ENCODE results near the gene TMTC2. TPM values are rescaled to one million over a fixed set of nuclear protein-coding genes. Genes with fewer than 3 reads are reported as not detected.

Gene TMTC2
- total and polyA plus RNA-seq, 2 experiments from 2014 or later: 1.5 to 12.0 TPM

- H3K9me3 ChIP-seq (ENCODE audit: low read depth): no peaks in the 10 kb centered on the region
- H3K4me2 ChIP-seq: no peak overlapping the region
- no peaks in the 10 kb centered on the region for H3K4me1 ChIP-seq (ENCODE audit: insufficient read depth)
- H3K79me2 ChIP-seq: no peaks in the 10 kb centered on the region
- no peaks in the 10 kb centered on the region for H4K20me1 ChIP-seq (ENCODE audit: insufficient read depth, poor library complexity, severe bottlenecking)
- no peak overlapping the region for H2AFZ ChIP-seq
- no peak for DNase-seq (ENCODE audit: low spot score)
- no peaks in the 10 kb centered on the region for H3K27me3 ChIP-seq
- no peaks in the 10 kb centered on the region for H3K9me2 ChIP-seq (replicated peaks; ENCODE audit: insufficient read depth)
- H3K27ac ChIP-seq: no peak overlapping the region
- no peaks in the 10 kb centered on the region for H3K36me3 ChIP-seq (replicated peaks; ENCODE audit: insufficient read depth, low read depth)
- TF ChIP-seq CTCF (IDR thresholded peaks at IDR 0.05; ENCODE audit: poor library complexity): no peak
- no peak for TF ChIP-seq EZH2phosphoT487 (IDR thresholded peaks at IDR 0.05; ENCODE audit: low read depth, severe bottlenecking, unreplicated experiment)
- TF ChIP-seq EZH2 (IDR thresholded peaks at IDR 0.05; ENCODE audit: borderline replicate concordance): no peak
- no peak overlapping the region for H3K4me3 ChIP-seq
Observed at GRCh38 chr12:83179999-83180398, 493.3 kb downstream of the TMTC2 start.

- no peak overlapping the region for H3K27ac ChIP-seq
- H2AFZ ChIP-seq: no peak overlapping the region
- H3K27me3 ChIP-seq: no peaks in the 10 kb centered on the region
- no peaks in the 10 kb centered on the region for H3K9me2 ChIP-seq (replicated peaks; ENCODE audit: insufficient read depth)
- no peaks in the 10 kb centered on the region for H3K9me3 ChIP-seq (ENCODE audit: low read depth)
- H3K36me3 ChIP-seq (replicated peaks; ENCODE audit: insufficient read depth, low read depth): no peaks in the 10 kb centered on the region
- no peak for DNase-seq (ENCODE audit: low spot score)
- no peak overlapping the region for H3K4me2 ChIP-seq
- TF ChIP-seq EZH2phosphoT487 (IDR thresholded peaks at IDR 0.05; ENCODE audit: low read depth, severe bottlenecking, unreplicated experiment): no peak
- TF ChIP-seq CTCF (IDR thresholded peaks at IDR 0.05; ENCODE audit: poor library complexity): no peak
- TF ChIP-seq EZH2 (IDR thresholded peaks at IDR 0.05; ENCODE audit: borderline replicate concordance): no peak
- no peak overlapping the region for H3K4me3 ChIP-seq
- H3K79me2 ChIP-seq: no peaks in the 10 kb centered on the region
- no peaks in the 10 kb centered on the region for H3K4me1 ChIP-seq (ENCODE audit: insufficient read depth)
- WGBS (ENCODE audit: low lambda C conversion rate, missing lambda C conversion rate): 95% methylated on average over 1 of the region's 1 CpG
- H4K20me1 ChIP-seq (ENCODE audit: insufficient read depth, poor library complexity, severe bottlenecking): no peaks in the 10 kb centered on the region
Observed at GRCh38 chr12:83181074-83181473, 494.4 kb downstream of the TMTC2 start.

GRCh38 chr12:83183132-83183531 is 496.4 kb downstream of the TMTC2 start:
- Histone ChIP-seq H3K9me3 (ENCODE audit: low read depth) (no peaks in the 10 kb centered on the region), H3K4me3 (no peak overlapping the region), H4K20me1 (ENCODE audit: insufficient read depth, poor library complexity, severe bottlenecking) (no peaks in the 10 kb centered on the region), H3K9me2 (replicated peaks; ENCODE audit: insufficient read depth) (no peaks in the 10 kb centered on the region), H3K36me3 (replicated peaks; ENCODE audit: insufficient read depth, low read depth) (no peaks in the 10 kb centered on the region), H2AFZ (no peak overlapping the region), H3K4me1 (ENCODE audit: insufficient read depth) (no peaks in the 10 kb centered on the region), H3K4me2 (no peak overlapping the region), H3K27ac (no peak overlapping the region), H3K27me3 (no peaks in the 10 kb centered on the region), H3K79me2 (no peaks in the 10 kb centered on the region)
- DNase-seq (ENCODE audit: low spot score): no peak
- TF ChIP-seq CTCF (IDR thresholded peaks at IDR 0.05; ENCODE audit: poor library complexity) (no peak), EZH2phosphoT487 (IDR thresholded peaks at IDR 0.05; ENCODE audit: low read depth, severe bottlenecking, unreplicated experiment) (no peak), EZH2 (IDR thresholded peaks at IDR 0.05; ENCODE audit: borderline replicate concordance) (no peak)

Small RNA genes lying within 50 kb of the gene (small RNA-seq; reads per million reads assigned to genes)
- not detected for gene RNU6-977P

Measured in hepatocyte (in vitro differentiated cells).